ENCODE results near the gene STK24.
"Not testable (repeated sequence)": the region's sequence is repeated elsewhere in the genome, so short reads cannot be mapped to it uniquely, and the experiment has no call there.

STK24 gene

DNA sequence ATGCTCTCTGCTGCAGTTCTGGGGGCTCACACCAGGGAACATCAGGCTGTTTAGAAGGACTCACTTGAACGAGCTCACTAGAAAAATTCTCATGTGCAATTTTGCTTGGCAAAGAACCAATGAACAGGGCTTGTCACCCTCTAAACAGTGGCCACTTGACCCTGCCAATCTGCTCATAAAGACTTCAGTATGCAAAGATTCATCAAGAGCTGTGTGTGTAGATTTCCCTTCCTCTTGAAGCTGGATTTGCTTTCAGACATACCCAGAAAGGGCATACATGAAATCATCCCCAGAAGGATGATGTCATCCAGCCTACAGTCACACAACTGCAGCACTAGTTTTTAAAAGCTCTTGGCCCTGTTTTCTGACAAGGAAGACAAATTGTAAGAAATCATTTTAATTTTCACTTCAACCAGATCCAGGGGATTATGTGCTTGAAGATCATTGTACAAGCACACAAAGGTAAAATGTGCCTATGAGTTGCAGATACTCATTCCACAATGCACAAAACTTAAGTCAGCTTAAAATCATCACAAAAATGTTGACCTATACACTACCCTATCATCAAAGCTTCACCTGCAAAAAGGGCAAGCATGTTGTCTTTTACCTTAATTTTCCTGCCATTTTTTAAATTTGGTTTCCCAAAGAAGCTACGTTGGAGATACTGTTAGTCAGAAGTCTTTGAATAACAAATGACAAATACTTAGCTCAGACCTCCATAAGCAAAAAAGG lies 5.2 kb upstream of the STK24 start:
- peak; percentile 78 for DNase-seq

DNA sequence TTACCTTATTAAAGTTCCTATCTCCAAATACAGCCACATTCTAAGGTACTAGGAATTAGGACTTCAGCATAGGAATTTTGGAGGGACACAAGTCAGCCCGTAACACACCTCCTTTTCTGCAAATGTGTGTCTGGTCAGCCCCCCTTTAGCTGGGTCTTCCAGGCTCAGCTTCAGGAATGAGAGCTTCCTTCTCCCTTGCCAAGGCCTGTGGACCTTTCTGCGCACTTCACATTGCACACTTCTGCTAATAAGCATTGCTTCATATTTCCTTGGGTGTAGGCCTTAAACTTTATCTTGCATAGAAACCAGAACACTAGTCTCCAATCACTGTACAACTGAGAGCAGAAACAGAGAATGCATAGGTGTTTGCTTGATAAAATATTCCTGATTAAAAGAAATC lies 4.5 kb upstream of the STK24 start:
- no peak for DNase-seq

DNA sequence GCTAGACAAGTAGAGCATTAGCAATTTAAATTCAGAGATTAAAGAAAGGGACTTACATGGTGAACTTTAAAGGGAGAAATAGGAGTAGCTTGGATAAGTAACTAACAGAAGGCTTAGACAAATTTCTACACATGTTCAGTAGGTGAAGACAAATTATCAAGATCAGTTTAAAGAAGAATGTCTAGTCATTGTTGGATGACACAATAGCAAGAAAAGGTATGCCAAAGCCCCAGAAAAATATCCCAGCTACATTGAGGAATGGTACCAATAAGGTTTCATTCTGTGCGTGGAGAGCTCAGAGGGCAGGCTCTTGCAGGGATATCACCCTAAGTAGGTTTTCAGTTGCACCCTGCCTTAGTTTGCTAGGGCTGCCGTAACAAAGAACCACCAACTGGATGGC lies 3.5 kb upstream of the STK24 start:
- DNase-seq, result no peak

DNA sequence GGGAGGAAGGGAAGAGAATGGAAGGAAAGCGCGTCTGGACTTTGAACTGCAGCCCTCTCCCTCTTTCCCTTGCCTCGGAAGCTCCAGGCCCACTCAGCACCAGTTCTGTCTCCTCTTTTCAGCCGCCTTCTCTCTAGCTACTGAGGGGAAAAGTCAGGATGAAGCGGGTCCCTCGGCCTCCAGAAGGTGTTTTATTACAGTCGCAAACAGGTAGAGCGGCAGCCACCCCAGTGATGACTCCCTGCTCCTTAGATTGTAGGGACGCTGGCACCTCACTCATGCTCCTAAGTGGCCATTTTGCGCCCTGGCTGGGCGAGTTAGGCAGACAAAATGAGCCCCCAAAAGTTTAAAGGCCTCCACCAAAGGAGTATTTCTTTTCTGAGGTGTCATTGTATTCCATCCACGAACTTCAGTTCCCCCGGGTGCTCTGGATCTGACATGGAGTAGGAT lies 954 bp upstream of the STK24 start:
- DNase-seq, result no peak

DNA sequence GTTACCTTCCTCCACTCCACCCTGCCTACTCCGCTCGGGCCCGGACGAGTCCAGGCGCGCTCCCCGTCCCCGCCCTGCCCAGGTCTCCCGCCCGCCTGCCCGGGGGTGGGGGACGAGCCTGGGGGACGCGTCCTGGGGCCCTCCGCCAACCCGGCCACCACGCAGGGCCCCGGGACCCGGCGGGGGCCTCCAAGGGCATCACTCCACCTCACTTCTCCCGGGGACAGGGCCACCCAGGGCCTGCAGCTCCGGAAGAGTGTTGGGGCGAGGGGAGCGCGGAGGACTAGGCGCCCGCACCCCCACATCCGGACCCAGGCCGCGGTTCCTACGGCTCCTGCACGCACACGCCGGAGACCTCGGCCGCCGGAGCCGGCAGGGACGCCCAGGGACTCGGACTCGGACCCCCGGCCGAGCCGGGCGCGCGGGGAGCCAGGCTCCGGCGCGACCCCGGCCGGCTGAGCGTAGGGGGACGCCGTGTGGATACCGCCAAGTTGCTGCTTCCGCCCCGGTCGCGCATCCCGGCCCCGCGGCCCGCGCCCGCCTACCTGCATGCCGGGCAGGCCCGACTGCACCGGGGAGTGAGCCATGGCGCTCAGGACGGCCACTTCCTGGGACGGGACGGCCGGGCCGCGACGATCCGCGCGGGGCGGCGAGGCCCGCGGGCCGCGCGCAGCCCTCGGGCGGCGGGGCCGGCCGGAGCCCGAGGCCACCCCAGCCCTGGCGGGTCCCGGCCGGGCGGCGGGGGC lies 534 bp downstream of the STK24 start:
- DNase-seq, result no peak

DNA sequence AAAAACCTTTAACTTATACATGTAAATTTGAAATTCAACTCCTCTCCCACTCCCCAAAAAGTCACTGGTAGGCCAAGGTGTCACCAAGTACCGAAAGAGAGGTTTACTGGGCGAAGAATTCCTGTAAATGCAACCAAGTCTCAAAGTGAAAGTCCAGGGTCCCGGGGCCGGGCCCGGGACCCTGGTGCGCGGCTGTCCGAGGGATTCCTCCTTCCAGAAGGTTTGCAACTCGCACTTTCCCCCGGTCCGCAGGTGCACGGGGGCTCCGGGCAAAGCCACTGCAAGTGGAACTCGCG lies 1.1 kb downstream of the STK24 start:
- DNase-seq, result no peak

DNA sequence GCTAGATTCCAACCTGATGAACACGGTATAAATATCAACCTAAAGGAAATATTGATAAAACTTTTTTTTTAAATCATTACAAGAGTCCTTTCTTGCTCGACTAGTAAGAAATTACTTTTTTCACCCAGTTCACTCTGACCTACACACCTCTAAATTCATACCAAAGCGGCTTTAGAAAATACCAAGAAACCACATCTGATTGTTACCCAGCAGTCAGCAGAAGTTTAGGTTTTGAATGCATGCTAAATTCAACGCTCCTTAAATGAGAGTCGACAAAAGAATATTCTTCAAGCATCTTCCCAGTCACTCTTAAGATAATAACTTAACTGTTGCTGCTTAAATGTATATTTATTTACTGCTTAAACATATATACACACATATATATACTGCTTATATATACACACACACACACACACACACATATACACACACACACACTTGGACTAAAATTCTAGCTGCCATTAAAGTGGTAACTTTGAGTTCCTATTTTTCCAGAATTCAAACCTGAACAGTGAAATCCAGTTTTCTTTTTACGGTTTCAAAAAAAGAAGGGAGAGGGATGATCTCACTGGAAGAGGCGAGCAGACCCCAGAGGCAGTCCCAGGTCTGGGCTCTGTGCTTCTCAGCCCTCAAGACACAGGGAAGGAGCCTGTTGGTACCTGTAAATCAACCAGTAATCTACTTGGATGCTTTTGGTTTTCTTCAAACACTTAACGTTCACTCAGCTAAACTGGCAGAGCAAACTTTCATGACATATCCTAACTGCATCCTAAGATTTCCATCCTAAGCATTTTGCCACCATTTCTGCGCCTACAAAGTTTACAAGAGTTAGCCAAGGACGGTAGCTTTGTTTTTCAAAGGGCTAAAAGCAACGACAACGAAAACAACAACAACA lies 1.7 kb downstream of the STK24 start:
- no peak for DNase-seq

DNA sequence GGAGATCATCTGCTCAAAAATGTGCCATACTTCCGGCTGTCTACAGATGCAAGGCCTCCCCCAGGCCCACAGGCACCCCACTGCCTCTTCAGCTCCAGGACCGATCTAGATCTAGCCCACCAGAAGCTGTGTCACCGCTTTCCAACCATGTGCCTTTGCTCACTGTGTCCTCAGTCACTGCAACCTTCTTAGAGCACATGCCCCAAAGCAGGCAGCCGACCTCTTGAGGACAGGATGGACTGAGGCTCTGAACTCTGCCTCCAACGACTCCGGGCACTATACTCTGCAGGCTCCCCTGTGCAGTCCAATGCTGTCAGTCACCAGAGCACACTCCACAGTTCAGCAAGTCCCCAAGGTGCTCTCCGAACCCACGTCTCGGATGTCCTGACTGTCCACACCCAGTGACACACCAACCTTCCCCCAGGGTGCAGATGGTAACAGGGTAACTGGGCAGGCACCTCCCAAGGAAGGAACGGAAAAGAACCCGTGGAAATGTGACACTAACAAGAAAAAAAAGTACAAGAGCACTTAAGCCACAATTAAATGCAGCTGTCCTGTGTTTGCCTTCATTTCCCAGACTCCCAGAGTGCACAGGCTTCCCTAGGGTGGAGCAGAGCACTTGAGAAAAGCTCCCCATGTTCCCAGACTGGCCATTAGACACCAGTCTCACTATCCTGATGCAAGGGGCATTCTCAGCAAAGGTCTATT lies 4.8 kb downstream of the STK24 start:
- peak; percentile 99 for DNase-seq

DNA sequence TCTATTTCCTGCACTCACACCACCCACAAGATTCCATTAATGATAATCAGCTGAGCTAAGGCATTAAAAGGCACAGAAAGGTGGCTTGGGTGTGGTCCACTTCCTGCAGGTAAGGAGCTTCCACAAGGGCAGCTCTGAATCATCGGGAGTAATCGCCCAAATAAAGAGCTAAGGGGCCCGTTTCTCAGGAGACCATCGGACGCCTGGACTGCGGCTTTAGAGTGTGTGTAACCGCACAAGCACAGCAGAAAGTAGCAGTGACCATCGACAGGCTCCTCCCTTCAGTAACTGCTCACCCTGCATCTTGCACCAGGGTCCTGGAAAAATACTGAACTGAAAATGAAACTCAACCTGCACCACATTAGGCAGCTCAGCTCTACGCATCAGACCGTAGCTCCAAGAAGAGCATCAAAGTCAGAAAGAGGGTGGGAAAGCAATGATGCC lies 6.0 kb downstream of the STK24 start:
- DNase-seq, result no peak

DNA sequence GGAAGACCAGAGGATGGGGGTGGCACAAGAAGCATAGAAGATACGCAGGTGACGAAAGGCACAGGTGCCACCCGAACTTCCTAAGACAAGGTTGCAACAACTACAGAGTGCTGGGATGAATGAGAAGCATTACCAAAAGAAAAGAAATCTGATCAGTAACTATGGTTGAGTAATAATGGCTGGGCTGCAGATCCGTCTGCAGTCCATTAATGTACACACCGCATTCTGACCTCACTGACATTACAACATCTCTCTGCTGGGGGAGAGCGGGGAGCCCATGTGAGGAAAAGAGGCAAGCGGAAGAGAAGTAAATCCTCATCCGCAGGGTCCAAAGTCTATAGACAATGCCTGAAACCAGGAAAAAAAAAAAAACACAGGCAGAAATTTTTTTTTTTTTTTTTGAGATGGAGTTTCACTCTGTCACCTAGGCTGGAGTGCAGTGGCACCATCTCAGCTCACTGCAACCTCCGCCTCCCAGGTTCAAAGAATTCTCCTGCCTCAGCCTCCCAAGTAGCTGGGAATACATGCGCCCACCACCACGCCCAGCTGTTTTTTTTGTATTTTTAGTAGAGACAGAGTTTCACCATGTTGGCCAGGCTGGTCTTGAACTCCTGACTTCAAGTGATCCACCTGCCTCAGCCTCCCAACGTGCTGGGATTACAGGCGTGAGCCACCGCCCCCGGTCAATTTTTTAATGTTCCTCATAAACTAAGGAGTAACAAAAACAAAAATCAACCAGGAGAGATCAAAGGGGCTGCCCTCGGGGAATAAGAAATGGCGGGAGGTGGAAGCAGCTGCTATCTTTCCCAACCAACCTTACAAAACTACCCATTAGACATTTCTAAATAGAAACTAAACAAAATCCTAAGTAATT lies 7.2 kb downstream of the STK24 start:
- DNase-seq, result not testable (repeated sequence)

DNA sequence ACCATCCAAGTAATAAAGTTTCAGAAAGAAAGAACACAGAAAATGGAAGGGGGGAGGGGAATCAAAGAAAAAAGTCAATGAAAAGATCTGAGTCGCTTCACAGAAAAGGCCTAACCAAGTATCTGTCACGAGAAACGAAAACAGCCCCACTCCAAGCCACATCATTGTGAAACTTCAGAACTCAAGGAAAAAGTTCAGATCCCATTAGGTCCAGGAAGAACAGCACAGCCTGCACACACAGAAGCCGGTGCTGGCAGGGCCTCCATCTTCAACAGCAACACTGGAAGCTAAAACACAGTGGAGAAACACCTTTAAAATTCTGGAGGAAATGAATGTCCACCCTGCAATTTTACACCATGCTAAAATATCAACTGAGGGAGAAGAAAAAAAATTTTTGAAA lies 8.0 kb downstream of the STK24 start:
- DNase-seq, result no peak

DNA sequence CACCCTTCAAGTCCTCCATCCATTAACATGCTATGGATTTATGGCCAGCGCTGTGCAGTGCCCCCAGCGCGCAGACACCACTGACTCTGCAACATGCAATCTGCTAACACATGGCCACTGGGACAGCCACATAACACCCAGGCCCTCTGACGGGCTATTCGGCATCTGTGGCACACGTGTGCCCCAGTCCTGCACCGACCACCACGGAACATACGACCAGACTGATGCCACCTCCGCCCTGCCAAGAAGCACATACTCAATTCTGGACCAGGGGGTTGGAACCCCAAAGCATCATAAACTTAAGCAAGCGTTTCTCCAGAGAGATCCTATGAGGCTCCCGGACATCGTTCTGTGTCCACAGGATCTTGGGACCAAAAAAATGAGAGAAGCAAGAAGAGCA lies 9.8 kb downstream of the STK24 start:
- DNase-seq, result no peak

DNA sequence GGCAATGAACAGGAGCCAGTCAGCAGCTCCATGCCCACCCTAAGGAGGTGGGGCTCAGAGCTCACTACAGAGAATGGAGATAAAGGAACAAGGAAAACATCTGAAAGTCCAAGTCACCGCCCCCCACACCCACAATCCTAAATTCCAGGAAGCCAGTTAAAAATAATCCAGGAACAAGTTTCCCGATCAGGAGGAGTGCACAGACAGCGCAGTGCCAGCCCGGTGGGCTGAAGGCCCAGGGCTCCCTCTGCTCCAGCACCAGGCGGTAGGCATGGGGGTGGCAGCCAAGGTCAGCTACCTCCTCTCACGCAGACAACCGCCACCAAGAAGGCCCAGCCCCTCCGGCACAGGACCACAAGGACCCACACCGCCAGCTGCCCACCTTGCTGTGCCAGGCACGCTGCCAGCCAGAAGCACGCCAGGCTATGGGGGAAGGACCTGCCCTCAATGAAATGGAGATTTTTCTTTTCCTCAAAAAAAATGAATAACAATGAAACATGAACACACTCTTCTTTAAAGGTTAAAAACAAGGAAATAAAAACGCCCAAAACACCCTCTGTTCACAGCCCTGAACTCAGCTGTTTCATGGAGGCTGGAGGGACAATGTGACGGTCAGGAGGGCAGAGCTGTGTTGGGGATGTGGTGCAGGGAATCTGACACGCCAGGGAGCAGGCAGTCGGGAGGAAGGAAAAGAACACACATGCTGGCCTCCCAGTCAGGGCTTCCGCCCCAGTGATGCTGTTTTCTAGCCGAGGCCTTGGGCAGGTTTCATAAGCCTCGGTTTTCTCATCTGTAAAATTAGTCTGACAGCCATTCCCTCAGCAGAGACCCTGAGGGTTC lies 11.0 kb downstream of the STK24 start:
- DNase-seq, result no peak

DNA sequence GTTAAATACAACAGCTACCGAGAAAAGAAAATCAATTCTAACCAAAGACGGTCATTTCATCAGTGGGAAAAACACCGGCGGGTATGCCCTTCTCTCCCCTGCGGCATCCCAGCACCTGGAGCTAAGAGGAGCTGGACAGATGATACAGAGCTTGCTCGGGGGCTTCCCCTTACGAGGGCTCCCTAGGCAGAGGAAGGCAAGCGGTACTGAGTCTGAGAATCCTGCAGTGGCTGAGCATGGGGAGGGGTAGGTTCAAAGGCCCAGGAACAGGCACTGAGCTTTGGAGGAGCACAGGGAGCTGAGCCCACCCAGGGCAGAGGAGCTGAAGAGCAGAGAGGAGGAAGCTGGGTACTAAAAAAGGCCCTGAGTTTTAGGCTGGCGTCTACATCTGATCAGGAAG lies 12.7 kb downstream of the STK24 start:
- no peak for DNase-seq

DNA sequence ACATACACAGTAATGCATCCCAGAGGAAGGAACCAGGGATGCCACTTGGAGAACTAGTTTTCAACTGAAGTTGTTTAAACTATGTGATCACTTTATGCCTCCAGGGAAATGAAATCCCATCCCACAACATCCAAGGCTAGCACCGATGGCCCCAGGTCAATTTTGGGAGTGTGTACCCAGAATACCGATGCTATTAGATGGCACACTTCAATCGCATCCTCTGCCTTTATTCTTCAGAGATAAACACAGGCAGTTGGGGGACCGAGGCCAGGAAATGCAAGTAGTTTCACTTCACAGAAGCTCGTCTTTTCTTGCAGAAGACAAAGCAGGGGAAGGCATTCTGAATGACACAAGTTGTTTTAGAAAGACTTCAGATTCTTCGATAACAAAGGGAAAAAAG lies 13.8 kb downstream of the STK24 start:
- DNase-seq, result no peak

DNA sequence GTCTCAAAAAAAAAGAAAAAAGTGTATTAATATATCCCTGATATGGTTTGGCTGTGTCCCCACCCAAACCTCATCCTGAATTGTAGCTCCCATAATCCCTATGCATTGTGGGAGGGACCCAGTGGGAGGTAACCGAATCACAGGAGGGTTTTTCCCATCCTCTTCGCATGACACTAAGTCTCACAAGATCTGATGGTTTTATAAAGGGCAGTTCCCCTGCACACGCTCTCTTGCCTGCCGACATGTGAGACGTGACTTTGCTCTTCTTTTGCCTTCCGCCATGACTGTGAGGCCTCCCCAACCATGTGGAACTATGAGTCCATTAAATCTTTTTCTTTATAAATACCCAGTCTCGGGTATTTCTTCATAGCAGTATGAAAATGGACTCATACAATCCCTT lies 17.7 kb downstream of the STK24 start:
- DNase-seq, result no peak

DNA sequence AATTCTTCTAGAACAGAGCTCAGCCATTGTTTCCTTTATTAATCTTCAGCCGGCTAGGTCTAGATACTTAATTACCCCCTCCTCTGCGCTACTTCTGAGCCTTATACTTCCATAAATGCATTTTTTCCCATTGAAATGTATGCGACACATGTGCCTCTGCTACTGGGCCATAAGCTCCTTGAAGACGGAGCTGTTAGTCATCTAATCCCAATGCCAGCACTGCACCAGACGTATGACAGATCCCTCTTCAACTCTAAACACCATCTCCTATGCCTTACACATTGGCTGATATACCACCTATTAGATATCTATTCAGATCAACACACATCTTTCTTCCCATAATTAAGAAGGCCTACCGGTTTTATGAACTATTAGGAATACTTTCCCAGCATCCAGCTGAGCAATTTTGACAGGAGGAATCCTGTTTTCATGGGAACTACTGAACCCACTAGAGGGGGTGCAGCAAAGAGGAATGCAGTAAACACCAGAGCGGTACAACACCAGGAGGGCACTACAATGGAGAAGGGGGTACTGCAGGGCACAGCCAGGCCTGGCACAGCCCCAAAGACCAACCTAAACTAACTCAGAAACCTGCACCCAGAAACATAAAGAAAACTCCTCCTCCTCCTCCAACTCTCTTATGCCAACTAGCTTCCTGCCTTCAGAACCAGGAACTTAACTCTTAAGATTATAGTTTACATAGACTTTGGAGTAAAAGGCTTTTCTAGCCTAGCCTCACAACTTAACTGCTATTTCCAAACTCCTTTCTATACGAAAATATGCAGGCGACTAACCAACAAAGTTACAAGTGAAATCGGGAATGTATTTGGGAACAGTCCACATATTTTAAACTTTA lies 18.7 kb downstream of the STK24 start:
- no peak for DNase-seq

DNA sequence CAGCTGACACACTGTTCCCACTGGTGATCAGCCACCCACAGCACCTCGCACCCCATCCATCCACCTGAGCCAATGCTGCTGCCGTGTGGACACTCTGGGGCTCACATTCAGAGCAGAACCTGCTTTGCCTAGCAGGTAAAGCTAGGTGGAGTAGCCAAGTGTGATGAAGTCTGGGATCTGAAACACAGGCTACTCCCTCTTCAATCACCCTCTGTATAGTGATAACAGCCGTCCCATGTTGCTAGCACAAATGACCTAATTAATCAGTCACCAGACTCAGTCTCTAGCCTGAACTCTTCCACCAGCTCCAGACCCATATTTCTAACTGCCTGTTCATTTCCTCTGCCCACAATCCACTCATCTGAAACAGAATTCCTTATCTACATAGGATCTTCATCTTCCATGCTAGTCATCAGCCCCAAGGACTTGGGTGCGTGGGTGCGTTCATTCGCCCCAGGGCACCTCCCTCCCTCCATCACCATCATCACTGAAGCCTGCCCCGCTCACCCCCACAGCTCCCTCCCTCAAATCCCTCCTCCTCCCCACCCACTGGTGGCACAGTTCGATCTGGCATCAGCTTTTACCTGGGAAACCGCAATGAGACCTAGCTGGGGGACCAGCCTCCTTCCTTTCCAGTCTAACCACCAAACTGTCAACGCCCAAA lies 19.8 kb downstream of the STK24 start:
- no peak for DNase-seq

DNA sequence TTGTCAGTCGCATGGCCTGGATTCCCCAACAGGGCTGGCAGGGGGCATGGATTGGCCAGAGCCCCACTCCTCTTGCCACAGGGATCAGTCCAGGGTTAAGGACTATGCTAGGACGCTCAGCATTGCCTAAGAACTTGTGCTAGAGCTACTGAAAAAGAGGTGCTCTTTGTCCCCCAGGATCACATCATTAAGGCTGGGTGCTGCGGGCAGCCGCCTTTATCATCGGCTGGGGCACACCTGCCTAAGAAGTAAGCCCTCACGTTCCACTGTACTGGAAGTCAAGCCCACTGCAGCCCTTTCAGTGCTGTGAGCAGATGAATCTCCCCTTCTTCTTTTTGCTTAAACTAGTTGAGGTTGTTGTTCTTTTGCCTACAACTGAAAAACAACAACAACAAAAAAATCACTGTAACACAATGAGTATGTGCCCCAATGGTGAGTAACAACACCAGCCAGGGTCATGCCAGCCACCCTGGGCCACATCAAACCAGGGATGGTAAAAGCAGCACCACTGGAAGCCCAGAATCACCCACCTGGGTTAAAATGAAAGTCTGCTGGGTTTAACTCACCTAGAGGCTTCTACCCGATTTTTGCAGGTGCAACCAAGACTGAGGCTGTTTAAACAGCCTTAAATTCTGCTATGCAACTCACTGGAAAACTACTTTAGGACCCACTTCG lies 20.6 kb downstream of the STK24 start:
- no peak for DNase-seq
